PC-3 (cell line): ENCODE data around the gene MYORG. TPM values are rescaled to one million over a fixed set of nuclear protein-coding genes. Genes with fewer than 3 reads are reported as not detected.

Experiments
- ATAC-seq: fragments of 200-7000 bp; cut with Tn5 transposase; 2 replicates; pipeline ENCODE4 v1.9.1; 2020; ENCODE audit warnings: mild to moderate bottlenecking, moderate library complexity
- BruUV-seq: library from RNA; stranded (reverse); fragments of 400-500 nt; replicated peaks from 2 replicates; lab custom pipeline; 2021; lab: Mats Ljungman, UMichigan
- CTCF ChIA-PET: fragments of 300-600 bp; sonication (Branson Sonifier 250); formaldehyde crosslinking; loops from one replicate; lab custom pipeline; 2022; ENCODE audit warnings: antibody characterized with exemption; lab: Charles Lee
- POLR2A ChIA-PET: fragments of 300-600 bp; sonication (Branson Sonifier 250); formaldehyde crosslinking; loops from one replicate; lab custom pipeline; 2022; ENCODE audit warnings: antibody characterized with exemption; ENCODE audit not compliant: unreplicated experiment; lab: Charles Lee
- DNase-seq: peaks from one replicate; pipeline ENCODE4 v3.0.0-alpha.2; 2015
- H2AFZ ChIP-seq: fragments of 300-600 bp; sonication (generic); 2 replicates; pipeline ENCODE4 v1.6.0; 2016; ENCODE audit warnings: antibody characterized with exemption, low read length
- H3F3A ChIP-seq: fragments of 300-600 bp; sonication (generic); one replicate; pipeline ENCODE4 v1.6.0; 2017; ENCODE audit warnings: antibody characterized with exemption, low read length, control low read depth, mild to moderate bottlenecking; ENCODE audit not compliant: unreplicated experiment
- H3K27ac ChIP-seq: fragments of 300-600 bp; sonication (generic); 2 replicates; pipeline ENCODE4 v1.5.1; 2016; ENCODE audit warnings: mild to moderate bottlenecking, low read length
- H3K27me3 ChIP-seq: fragments of 300-600 bp; sonication (generic); 2 replicates; pipeline ENCODE4 v1.6.1; 2016; ENCODE audit warnings: low read length, mixed read lengths
- H3K36me3 ChIP-seq: fragments of 300-600 bp; sonication (generic); 2 replicates; pipeline ENCODE4 v1.6.1; 2016; ENCODE audit warnings: low read depth, mixed run types, low read length, mixed read lengths
- H3K4me1 ChIP-seq: fragments of 300-600 bp; sonication (generic); 2 replicates; pipeline ENCODE4 v1.5.1; 2016; ENCODE audit warnings: low read length; ENCODE audit not compliant: insufficient read depth
- H3K4me2 ChIP-seq: fragments of 300-600 bp; sonication (generic); 2 replicates; pipeline ENCODE4 v1.6.0; 2016; ENCODE audit warnings: low read length
- H3K4me3 ChIP-seq: fragments of 300-600 bp; sonication (generic); 2 replicates; pipeline ENCODE4 v1.5.1; 2016; ENCODE audit warnings: mild to moderate bottlenecking, low read length, mixed read lengths
- H3K79me2 ChIP-seq: fragments of 300-600 bp; sonication (generic); 2 replicates; pipeline ENCODE4 v1.6.1; 2017; ENCODE audit warnings: low read length, mixed read lengths
- H3K9ac ChIP-seq: fragments of 300-600 bp; sonication (generic); 2 replicates; pipeline ENCODE4 v1.6.0; 2016; ENCODE audit warnings: mild to moderate bottlenecking, low read length
- H3K9me2 ChIP-seq: fragments of 300-600 bp; sonication (generic); replicated peaks from 2 replicates; pipeline ENCODE4 v1.6.1; 2016; ENCODE audit warnings: mixed run types, low read length, mixed read lengths
- H3K9me3 ChIP-seq: fragments of 300-600 bp; sonication (generic); 2 replicates; pipeline ENCODE4 v1.6.1; 2016; ENCODE audit warnings: low read length, mixed read lengths
- H4K20me1 ChIP-seq: fragments of 300-600 bp; sonication (generic); 2 replicates; pipeline ENCODE4 v1.6.1; 2016; ENCODE audit warnings: low read length, mixed read lengths
- CTCF ChIP-seq: fragments of 300-600 bp; sonication (generic); conservative IDR thresholded peaks from 2 replicates; pipeline ENCODE4 v1.5.1; 2017; ENCODE audit warnings: antibody characterized with exemption, low read depth, mild to moderate bottlenecking, low read length
- EZH2 ChIP-seq: fragments of 300-600 bp; sonication (generic); IDR thresholded peaks from one replicate; pipeline ENCODE4 v1.6.1; 2017; ENCODE audit warnings: antibody characterized with exemption, mild to moderate bottlenecking, low read length; ENCODE audit not compliant: unreplicated experiment
- EZH2phosphoT487 ChIP-seq: fragments of 300-600 bp; sonication (generic); IDR thresholded peaks from 2 replicates; pipeline ENCODE4 v1.6.1; 2018; ENCODE audit warnings: mild to moderate bottlenecking, antibody characterized with exemption, low read length, borderline replicate concordance
- intact Hi-C: fragments of 100-400 bp; cut with micrococcal nuclease; formaldehyde crosslinking; loops from 2 replicates; pipeline ENCODE4 v1.9.0; 2023
- total RNA-seq: library from RNA; depleted of rRNA; stranded (reverse); fragments of >200 nt; gene quantifications from 2 replicates; pipeline ENCODE4 v1.2.3, GENCODE V29; 2014

The MYORG gene
- total RNA-seq, 1 experiment from 2014 or later = 3.4 TPM

GRCh38 chr9:34343605-34344004 lies 33.1 kb downstream of the MYORG start:
- DNase-seq (no peak), ATAC-seq (no peak)
- TF ChIP-seq EZH2 (no peak), EZH2phosphoT487 (no peak), CTCF (no peak)
- intact Hi-C loops = no loop called here
- Histone ChIP-seq H3K9me2 (no peaks in the 10 kb centered on the region), H3K9ac (no peak overlapping the region), H3K79me2 (no peaks in the 10 kb centered on the region), H3K4me2 (no peak overlapping the region), H2AFZ (no peak overlapping the region), H3K9me3 (no peaks in the 10 kb centered on the region), H3K4me1 (no peaks in the 10 kb centered on the region), H3K27me3 (no peaks in the 10 kb centered on the region), H3F3A (no peaks in the 10 kb centered on the region), H4K20me1 (no peaks in the 10 kb centered on the region), H3K27ac (no peak overlapping the region), H3K4me3 (no peak overlapping the region), H3K36me3 (no peaks in the 10 kb centered on the region; the same call in 1 of the 2 replicates)
- POLR2A ChIA-PET = no interaction called here
- no TSS peak for BruUV-seq
- CTCF ChIA-PET = no interaction called here

DNA sequence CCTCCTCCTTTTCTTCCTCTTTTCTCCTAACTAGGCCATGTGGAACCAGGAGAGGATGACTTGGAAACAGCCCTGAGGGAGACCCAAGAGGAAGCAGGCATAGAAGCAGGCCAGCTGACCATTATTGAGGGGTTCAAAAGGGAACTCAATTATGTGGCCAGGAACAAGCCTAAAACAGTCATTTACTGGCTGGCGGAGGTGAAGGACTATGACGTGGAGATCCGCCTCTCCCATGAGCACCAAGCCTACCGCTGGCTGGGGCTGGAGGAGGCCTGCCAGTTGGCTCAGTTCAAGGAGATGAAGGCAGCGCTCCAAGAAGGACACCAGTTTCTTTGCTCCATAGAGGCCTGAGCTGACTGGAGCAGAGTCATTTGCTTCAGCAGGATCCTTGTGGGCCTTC lies 33.6 kb downstream of the MYORG start:
- Histone ChIP-seq H4K20me1 (no peaks in the 10 kb centered on the region), H3K4me3 (no peak overlapping the region), H3K27me3 (no peaks in the 10 kb centered on the region), H3K9ac (no peak overlapping the region), H3K9me3 (no peaks in the 10 kb centered on the region), H2AFZ (no peak overlapping the region), H3K27ac (no peak overlapping the region), H3K4me2 (no peak overlapping the region), H3K4me1 (no peaks in the 10 kb centered on the region), H3K36me3 (no peaks in the 10 kb centered on the region; the same call in 1 of the 2 replicates), H3K79me2 (no peaks in the 10 kb centered on the region), H3F3A (no peaks in the 10 kb centered on the region), H3K9me2 (no peaks in the 10 kb centered on the region)
- ATAC-seq (no peak), DNase-seq (no peak)
- BruUV-seq = TSS peak; percentile 61
- ChIA-PET CTCF (no interaction called here), POLR2A (no interaction called here)
- intact Hi-C loops = no loop called here
- TF ChIP-seq EZH2 (no peak), EZH2phosphoT487 (no peak), CTCF (no peak)

DNA sequence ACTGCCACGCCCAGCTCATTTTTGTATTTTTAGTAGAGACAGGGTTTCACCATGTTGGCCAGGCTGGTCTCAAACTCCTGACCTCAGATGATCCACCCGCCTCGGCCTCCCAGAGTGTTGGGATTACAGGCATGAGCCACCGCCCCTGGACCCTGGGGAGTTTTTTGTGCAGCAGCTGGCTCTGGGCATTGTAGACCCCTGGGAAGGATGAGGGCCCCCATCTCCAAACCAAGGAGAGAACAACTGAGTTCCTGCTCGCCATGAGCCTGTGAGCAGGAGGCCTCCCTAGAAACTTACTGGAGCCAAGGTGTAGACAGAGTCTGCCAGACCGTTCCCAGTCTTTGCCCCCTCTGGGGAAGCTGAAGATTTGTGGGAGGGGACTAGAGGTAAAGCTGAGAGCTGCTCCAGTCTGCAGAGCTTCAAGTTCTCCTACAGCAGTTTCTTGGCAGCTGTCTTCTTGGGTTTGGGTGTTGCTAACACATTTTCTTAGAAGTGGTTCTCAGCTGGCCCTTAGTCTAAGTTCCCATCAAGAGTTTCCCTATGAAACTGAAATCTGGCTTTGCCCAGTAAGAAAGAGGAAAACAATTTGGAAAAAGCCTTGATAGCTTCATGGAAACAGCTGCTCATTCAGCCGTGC lies 34.9 kb downstream of the MYORG start:
- no peaks in the 10 kb centered on the region for H3K79me2 ChIP-seq
- ATAC-seq = no peak
- POLR2A ChIA-PET = no interaction called here
- H3K9me2 ChIP-seq = no peaks in the 10 kb centered on the region
- H3K4me3 ChIP-seq = no peak overlapping the region
- H3K9ac ChIP-seq = no peak overlapping the region
- H3K4me2 ChIP-seq = no peak overlapping the region
- no peaks in the 10 kb centered on the region for H3F3A ChIP-seq
- DNase-seq = no peak
- no peaks in the 10 kb centered on the region; the same call in 1 of the 2 replicates for H3K36me3 ChIP-seq
- intact Hi-C loops = no loop called here
- no peaks in the 10 kb centered on the region for H3K27me3 ChIP-seq
- CTCF ChIA-PET = no interaction called here
- no peak for TF ChIP-seq EZH2
- TF ChIP-seq CTCF = no peak
- TF ChIP-seq EZH2phosphoT487 = no peak
- H3K4me1 ChIP-seq = no peaks in the 10 kb centered on the region
- no peaks in the 10 kb centered on the region for H3K9me3 ChIP-seq
- no TSS peak for BruUV-seq
- no peak overlapping the region for H2AFZ ChIP-seq
- no peaks in the 10 kb centered on the region for H4K20me1 ChIP-seq
- H3K27ac ChIP-seq = no peak overlapping the region
